Measurements from ENCODE around the gene UXT. TPM values are rescaled to one million over a fixed set of nuclear protein-coding genes. Genes with fewer than 3 reads are reported as not detected.

The UXT gene, protein sequence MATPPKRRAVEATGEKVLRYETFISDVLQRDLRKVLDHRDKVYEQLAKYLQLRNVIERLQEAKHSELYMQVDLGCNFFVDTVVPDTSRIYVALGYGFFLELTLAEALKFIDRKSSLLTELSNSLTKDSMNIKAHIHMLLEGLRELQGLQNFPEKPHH
- total RNA-seq, result 103 and 164 TPM in 2 replicates

DNA sequence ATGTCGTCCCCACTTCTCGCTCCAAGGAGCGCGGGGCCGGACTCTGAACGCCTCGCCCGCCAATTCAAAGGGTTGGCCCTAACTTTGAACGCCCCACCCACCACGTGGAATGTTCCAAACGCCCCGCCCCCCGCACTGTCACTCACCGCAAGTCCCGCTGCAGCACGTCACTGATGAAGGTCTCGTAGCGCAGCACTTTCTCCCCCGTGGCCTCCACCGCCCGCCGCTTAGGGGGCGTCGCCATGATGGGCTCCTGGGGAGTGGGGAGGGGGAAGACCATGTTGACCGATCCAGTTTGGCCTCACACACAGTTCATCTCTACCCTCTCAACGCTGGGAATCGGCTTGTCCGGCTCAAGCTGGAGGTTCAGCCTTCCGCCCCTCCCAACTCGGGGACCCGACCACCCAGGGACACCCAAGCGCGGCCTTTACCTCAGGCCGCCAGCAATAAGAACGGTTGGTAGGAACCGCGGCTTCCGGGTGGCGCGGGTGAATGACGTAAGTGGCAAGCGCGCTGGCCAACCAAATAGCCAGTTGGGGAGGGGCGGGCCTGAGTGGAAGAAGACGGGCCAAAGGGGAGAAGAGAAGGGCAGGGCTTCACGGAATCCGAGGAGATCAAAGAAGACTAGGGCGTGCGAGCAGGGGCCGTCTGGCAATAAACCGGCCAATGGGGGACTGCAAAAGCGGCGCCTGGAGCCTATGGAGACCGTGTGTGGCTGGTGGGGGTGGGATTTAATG lies at the start of gene UXT:
Gene UXT (minus strand): TSS at position 497 of the 737 bp plus-strand sequence. CDS start 253 bp downstream, at position 244.

DNA sequence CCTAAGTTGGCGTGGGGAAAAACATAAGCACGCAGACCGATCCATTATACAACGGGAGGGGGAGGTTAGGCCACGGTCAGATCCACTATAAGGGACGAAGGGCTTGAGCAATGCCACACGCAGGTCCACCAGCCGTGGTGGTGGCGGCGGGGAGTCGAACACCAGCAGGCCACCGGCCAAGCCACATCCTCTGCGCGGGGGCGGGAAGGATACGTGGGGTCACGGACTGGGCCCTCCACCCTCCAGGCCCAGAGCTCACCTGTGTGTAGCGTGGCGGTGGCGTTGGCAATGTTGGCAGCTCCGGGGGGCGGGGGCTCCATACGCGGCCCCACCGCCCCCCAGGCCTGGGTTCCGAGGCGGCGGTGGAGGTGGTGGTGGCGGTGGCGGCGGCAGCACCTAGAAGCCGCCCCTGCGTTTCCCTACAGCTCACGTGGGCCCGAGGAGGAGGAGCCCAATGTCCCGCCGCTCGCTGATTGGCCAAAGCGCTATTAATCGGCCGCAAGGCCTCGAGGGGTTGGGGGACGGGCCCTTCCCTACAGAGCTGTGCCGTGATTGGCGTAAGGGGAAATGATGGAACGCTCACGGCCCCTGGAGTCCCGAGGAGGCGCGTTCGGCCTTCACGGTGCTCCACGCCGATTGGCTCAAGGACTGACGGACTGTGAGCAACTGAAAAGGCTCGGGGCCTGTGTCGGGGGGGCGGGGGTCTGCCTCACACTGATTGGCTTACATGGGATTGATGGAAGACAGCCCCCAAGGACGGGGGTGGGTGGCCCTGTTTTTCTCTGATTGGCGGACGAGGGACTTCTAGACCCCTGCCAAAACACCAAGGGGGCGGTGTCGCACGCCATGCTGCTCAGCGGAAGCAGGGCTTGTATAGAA lies 8.6 kb downstream of the UXT start, which contains the start of gene ELK1:
Gene ELK1 (minus strand): TSS at position 400 of the 879 bp plus-strand sequence. CDS start 9,122 bp downstream, outside the sequence.

DNA sequence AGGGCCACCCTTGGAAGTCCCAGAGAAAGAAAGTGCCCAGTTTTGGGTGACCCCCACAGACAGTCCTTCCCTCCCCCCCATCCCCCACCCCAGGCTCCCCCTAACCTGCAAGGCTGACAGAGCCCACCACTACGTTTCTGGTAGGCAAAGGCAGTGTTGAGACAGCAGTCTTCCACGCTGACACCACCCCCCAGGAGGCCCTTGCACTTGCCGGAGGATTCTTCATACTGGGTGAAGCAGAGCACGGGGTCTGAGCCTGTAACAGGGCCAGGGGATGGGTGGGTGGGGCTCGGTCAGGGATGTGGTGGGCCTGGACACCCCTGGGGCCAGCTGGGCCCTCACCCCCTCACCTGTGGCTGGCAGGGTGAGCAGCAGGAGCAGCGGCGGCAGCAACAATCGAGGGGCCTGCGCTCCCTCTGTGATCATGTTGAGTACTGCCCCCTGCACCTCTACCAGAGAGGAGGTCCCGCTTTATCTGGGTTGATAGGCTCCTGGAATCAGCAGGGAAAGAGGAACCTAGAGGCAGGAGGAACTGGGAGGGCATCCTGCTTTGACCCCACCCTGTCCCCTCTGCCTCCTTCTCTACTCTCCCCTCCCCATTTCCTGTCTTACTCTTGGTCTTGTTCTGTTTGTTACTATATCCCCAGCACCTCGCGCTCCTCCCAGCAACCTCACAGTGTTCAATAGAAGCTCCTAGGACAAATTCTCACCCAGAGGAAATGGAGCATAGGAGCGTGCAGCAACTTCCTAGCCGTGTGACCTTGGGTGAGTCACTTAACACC lies 29.4 kb downstream of the UXT start, which contains the start of gene CFP:
Gene CFP (minus strand): TSS at position 512 of the 782 bp plus-strand sequence. CDS start 86 bp downstream, at position 426.

DNA sequence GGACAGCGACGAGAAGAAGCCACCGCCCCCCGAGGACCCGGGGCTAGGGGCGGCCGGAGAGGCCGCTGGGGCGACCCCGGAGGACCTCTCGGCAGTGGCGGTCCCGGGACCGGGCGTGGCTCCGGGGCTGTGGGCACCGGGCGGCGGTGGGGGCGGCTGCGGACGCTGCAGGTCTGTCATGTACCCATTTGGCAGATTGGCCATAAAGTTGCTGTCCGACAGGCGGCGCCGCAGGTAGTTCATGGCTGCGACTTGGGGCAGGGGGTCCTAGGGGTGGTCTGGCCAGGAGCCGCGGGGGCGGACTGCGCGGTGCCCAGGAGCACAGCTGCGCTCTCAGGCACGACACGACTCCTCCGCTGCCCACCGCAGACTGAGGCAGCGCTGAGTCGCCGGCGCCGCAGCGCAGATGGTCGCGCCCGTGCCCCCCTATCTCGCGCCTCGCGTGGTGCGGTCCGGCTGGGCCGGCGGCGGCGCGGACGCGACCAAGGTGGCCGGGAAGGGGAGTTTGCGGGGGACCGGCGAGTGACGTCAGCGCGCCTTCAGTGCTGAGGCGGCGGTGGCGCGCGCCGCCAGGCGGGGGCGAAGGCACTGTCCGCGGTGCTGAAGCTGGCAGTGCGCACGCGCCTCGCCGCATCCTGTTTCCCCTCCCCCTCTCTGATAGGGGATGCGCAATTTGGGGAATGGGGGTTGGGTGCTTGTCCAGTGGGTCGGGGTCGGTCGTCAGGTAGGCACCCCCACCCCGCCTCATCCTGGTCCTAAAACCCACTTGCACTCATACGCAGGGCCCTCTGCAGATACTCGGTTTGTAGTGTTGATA lies 39.3 kb downstream of the UXT start, which contains the start of gene SYN1:
Gene SYN1 (minus strand): TSS at position 372 of the 817 bp plus-strand sequence. CDS start 129 bp downstream, at position 243.

Other genes starting within 250 kb of the UXT start
- 6.6 and 10.7 TPM in 2 replicates for gene ZNF41, start 176.0 kb downstream of the UXT start, total RNA-seq
- 31.0 and 31.5 TPM in 2 replicates for gene ARAF, start 98.0 kb downstream of the UXT start, total RNA-seq
- gene TIMP1, start 76.7 kb downstream of the UXT start, total RNA-seq, result 1,035 and 4,999 TPM in 2 replicates
- gene SYN1, start 39.3 kb downstream of the UXT start, total RNA-seq, result 0.80 and 3.5 TPM in 2 replicates
- 0.39 and 0.56 TPM in 2 replicates for gene CFP, start 29.2 kb downstream of the UXT start, total RNA-seq
- gene ELK1, start 8.6 kb downstream of the UXT start, total RNA-seq, result 41.1 and 55.3 TPM in 2 replicates
- 4.0 and 5.0 TPM in 2 replicates for gene ZNF81, start 177.7 kb upstream of the UXT start, total RNA-seq

Measured in epithelial cell of alveolus of lung (primary cell).